ENCODE results near the gene ORMDL1. TPM values are rescaled to one million over a fixed set of nuclear protein-coding genes. Genes with fewer than 3 reads are reported as not detected.

Gene ORMDL1
- total and polyA plus RNA-seq, 2 experiments from 2014 or later, result 50.5 to 84.2 TPM

GRCh38 chr2:189799531-189799930, 15.4 kb upstream of the ORMDL1 start:
- Histone ChIP-seq H3K9me2 (ENCODE audit: insufficient read depth) (no peaks in the 10 kb centered on the region), H2AFZ (no peak overlapping the region), H3K4me1 (ENCODE audit: insufficient read depth) (no peaks in the 10 kb centered on the region), H4K20me1 (replicated peaks; ENCODE audit: insufficient read depth) (0 out of 2 replicates have a peak, but pooled peaks cover 5% of the 10 kb centered on the region), H3F3A (replicated peaks; ENCODE audit: low read depth) (no peaks in the 10 kb centered on the region), H3K27ac (ENCODE audit: low read depth) (no peak overlapping the region), H3K79me2 (replicated peaks; ENCODE audit: insufficient read depth) (peaks cover 9% of the 10 kb centered on the region; the same call in 1 of the 2 replicates), H3K4me2 (no peak overlapping the region), H3K4me3 (no peak overlapping the region), H3K36me3 (ENCODE audit: insufficient read depth) (peaks cover 19% of the 10 kb centered on the region; the same call in 1 of the 2 replicates), H3K27me3 (ENCODE audit: insufficient read depth) (no peaks in the 10 kb centered on the region)
- TF ChIP-seq JUNB (IDR thresholded peaks at IDR 0.05; ENCODE audit: unreplicated experiment), result no peak
- H3K9me3 Mint-ChIP-seq, result no peaks in the 10 kb centered on the region
- no peaks in the 10 kb centered on the region for H3K27me3 Mint-ChIP-seq (ENCODE audit: insufficient read depth, low read depth, poor library complexity)
- peaks cover 47% of the 10 kb centered on the region for H3K36me3 Mint-ChIP-seq (ENCODE audit: low read depth)
- H3K4me1 Mint-ChIP-seq, result no peaks in the 10 kb centered on the region
- no peak overlapping the region for H3K4me3 Mint-ChIP-seq
- ATAC-seq (no peak), DNase-seq (ENCODE audit: low spot score) (no peak)
- no peak overlapping the region for H3K27ac Mint-ChIP-seq

- Histone ChIP-seq H3K36me3 (ENCODE audit: insufficient read depth) (peaks cover 19% of the 10 kb centered on the region; the same call in 1 of the 2 replicates), H3K4me3 (no peak overlapping the region), H3K79me2 (replicated peaks; ENCODE audit: insufficient read depth) (peaks cover 9% of the 10 kb centered on the region; the same call in 1 of the 2 replicates), H2AFZ (no peak overlapping the region), H3F3A (replicated peaks; ENCODE audit: low read depth) (no peaks in the 10 kb centered on the region), H3K4me2 (no peak overlapping the region), H3K4me1 (ENCODE audit: insufficient read depth) (no peaks in the 10 kb centered on the region), H3K9me2 (ENCODE audit: insufficient read depth) (no peaks in the 10 kb centered on the region), H3K27ac (ENCODE audit: low read depth) (no peak overlapping the region), H3K27me3 (ENCODE audit: insufficient read depth) (no peaks in the 10 kb centered on the region), H4K20me1 (replicated peaks; ENCODE audit: insufficient read depth) (0 out of 2 replicates have a peak, but pooled peaks cover 5% of the 10 kb centered on the region)
- no peaks in the 10 kb centered on the region for H3K9me3 Mint-ChIP-seq
- DNase-seq (ENCODE audit: low spot score), result no peak
- H3K36me3 Mint-ChIP-seq (ENCODE audit: low read depth), result peaks cover 52% of the 10 kb centered on the region
- ATAC-seq, result no peak
- H3K4me1 Mint-ChIP-seq, result no peaks in the 10 kb centered on the region
- H3K27me3 Mint-ChIP-seq (ENCODE audit: insufficient read depth, low read depth, poor library complexity), result no peaks in the 10 kb centered on the region
- TF ChIP-seq ZNF114 (CRISPR knock-in tag; IDR thresholded peaks at IDR 0.05) (no peak), EZH2 (IDR thresholded peaks at IDR 0.05; ENCODE audit: low read depth, unreplicated experiment) (no peak), NANOG (IDR thresholded peaks at IDR 0.05; ENCODE audit: borderline replicate concordance) (no peak), JUNB (IDR thresholded peaks at IDR 0.05; ENCODE audit: unreplicated experiment) (no peak), ZNF331 (CRISPR knock-in tag; IDR thresholded peaks at IDR 0.05; ENCODE audit: low read depth) (no peak), ZNF462 (CRISPR knock-in tag; IDR thresholded peaks at IDR 0.05) (no peak), EZH2phosphoT487 (IDR thresholded peaks at IDR 0.05; ENCODE audit: unreplicated experiment) (no peak), REST (IDR thresholded peaks at IDR 0.05; ENCODE audit: unreplicated experiment) (no peak), CREB1 (CRISPR knock-in tag; IDR thresholded peaks at IDR 0.05; ENCODE audit: low read depth) (no peak), STAT1 (IDR thresholded peaks at IDR 0.05; ENCODE audit: unreplicated experiment) (no peak)
- H3K27ac Mint-ChIP-seq, result no peak overlapping the region
- no peak overlapping the region for H3K4me3 Mint-ChIP-seq
These were observed 14.8 kb upstream of the ORMDL1 start for GRCh38 chr2:189799030-189799331.

Measured in GM23338 (cell line).